HG02884 (cell line): ENCODE results near the gene NTRK1.

Source experiments
- ATAC-seq: cut with Tn5 transposase; IDR thresholded peaks from one replicate; pipeline ENCODE4 v1.9.1; 2021; ENCODE audit warnings: mild to moderate bottlenecking, moderate library complexity; ENCODE audit not compliant: unreplicated experiment

The NTRK1 gene

GRCh38 chr1:156877433-156878170 lies 16.9 kb downstream of the NTRK1 start:
- ATAC-seq = no peak

- ATAC-seq = no peak
Measured at GRCh38 chr1:156879876-156880275, 19.2 kb downstream of the NTRK1 start.

DNA sequence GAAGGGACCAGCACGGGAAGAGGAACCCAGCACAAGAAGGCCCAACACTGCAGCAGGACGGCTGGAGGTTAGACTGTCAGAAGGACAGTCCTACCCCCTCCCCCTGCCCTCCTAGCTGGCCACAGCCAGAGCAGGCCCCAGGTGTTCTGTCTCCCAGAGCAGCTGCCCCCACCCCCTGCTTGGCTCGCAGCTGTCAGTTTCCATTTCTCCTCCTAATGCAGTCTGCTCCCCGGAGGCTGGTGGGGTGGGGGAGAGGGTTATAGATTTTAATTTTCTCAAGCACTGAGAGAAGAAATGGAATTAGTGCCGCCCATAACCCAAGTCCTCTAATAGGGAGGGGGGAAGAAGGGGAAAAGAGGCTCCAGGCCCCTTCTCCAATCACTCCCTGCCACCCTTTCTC lies 19.8 kb downstream of the NTRK1 start:
- ATAC-seq = no peak

DNA sequence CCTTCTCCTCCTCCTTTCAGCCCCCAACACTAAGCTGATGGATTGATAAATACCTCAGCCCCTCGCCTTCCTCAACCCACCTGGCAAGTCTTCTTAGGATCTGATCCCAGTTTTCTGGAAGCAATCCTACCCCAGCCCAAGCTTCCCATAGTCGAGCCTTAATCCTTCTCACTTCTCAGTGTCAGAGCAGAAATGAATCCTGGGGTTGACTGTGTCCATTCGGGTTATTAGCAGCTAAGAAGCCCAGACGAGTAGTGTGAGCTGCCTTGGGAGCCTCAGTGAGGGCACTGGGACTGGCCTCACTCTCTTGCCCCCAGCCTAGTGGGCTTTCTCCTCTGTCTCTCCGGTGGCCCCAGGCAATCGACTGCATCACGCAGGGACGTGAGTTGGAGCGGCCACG lies 20.4 kb downstream of the NTRK1 start:
- ATAC-seq = no peak

GRCh38 chr1:156881663-156882062 lies 21.0 kb downstream of the NTRK1 start:
- ATAC-seq = no peak

- ATAC-seq = no peak
Measured at GRCh38 chr1:156882543-156882942, 21.9 kb downstream of the NTRK1 start.

- no peak for ATAC-seq
Measured at GRCh38 chr1:156883919-156884318, 23.3 kb downstream of the NTRK1 start.

GRCh38 chr1:156884560-156885184 lies 24.0 kb downstream of the NTRK1 start:
- ATAC-seq = no peak

- no peak for ATAC-seq
Measured at GRCh38 chr1:156885314-156885713, 24.6 kb downstream of the NTRK1 start.

DNA sequence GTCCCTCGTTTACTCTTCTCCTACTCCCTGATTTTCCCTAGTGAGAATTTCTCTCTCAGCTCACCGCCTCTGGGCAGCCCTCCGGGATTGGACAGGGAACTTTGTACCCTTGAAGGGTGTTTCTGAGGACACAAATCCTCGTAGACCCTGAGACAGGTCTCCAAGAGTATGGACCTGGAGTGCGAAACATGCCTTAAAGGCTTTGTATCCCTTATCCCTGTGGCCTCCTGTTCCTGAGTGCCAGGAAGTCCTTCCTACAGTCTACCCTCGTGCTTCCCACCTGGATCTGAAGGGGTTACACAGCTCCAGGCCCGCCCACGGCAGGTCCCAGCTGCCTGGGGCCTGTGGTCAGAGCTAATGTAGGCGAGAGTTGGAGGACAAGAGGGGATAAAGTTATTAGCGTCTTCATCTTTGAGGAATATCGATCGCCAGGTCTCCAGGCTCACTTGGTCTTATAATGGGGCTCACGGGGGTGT lies 25.3 kb downstream of the NTRK1 start:
- no peak for ATAC-seq

DNA sequence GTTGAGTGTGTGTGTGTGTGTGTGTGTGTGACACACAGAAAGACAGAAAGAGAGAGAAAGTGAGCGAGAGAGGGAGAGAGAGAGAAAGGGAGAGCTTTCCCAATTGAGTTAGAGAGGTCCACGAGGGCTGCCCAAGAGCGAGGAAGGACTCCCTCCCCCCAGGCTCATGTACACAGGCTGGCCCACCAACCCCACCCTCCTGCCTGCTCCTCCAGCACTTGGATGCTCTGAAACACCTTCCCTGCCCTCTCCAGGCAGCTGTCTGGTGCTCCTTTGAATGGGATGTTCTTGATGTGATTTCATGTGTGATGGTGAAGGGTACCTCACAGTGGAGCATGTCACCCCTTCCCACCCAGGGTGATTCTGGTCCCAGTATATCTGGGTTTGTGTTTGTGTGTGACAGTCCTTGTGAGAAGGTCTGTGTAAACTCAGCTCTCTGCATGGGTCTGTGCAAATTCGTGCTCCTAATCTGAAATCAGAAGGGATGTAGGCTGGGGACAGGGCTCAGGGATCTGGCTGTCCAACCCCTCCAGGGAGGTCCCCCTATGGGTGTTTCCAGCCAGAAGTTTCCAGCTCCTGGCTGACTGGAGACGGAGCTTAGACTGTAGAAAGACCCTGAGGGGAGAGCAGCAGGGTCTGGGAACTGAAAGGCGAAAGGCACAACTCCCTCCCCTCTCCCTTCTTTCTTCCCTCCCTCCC lies 26.1 kb downstream of the NTRK1 start:
- ATAC-seq = no peak

DNA sequence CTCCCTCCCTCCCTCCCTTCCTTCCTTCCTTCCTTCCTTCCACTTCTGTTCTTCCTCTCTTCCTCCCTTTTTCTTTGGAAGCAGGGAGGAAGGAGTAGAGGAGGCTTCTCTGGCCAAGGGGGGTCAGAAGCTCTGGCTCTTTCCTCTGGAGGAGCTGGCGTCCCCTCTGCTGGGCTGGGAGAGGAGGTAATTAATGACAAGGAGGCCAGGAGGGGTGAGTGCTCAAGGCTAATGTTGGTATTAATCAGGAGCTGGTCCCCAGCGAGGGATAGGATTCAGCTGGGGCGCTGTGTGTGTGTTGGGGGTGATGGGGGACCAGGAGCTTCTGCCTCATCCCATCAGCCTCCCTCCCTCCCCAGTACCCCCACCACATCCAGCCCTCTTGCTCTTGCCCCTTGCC lies 26.7 kb downstream of the NTRK1 start:
- ATAC-seq = no peak

GRCh38 chr1:156887734-156888133 lies 27.1 kb downstream of the NTRK1 start:
- no peak for ATAC-seq

- no peak for ATAC-seq
Measured at GRCh38 chr1:156889802-156890580, 29.3 kb downstream of the NTRK1 start.

DNA sequence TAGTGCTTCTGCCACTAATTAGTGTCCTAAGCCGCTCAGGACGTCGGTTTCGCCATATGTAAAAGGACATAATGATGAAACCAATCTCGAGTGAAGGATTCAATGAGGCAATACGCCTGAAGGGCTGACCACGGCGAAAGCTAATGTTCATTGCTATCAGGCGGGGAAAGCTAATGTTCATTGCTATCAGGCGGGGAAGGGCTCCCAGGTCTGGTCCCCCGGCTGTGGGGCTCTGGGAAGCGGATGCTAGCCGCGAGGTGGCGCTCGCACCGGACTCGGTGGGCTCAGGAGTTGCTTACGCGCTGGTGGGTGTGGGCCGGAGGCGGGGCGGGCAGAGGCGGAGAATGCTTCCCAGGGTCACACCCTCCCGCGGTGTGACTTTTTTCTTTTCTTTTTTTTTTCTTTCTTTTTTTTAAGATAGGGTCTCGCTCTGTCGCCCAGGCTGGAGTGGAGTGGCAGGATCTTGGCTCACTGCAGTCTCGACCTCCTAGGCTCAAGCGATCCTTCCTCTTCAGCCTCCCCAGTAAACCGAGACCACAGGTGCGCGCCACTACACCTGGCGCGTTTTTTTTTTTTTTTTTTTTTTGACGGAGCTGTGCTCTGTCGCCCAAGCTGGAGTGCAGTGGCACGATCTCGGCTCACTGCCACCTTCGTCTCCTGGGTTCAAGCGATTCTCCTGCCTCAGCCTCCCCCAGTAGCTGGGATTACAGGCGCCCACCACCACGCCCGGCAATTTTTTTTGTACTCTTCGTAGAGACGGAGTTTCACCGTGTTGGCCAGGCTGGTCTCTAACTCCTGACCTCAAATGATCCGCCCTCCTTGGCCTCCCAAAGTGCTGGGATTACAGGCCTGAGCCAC lies 31.8 kb downstream of the NTRK1 start:
- no peak for ATAC-seq

DNA sequence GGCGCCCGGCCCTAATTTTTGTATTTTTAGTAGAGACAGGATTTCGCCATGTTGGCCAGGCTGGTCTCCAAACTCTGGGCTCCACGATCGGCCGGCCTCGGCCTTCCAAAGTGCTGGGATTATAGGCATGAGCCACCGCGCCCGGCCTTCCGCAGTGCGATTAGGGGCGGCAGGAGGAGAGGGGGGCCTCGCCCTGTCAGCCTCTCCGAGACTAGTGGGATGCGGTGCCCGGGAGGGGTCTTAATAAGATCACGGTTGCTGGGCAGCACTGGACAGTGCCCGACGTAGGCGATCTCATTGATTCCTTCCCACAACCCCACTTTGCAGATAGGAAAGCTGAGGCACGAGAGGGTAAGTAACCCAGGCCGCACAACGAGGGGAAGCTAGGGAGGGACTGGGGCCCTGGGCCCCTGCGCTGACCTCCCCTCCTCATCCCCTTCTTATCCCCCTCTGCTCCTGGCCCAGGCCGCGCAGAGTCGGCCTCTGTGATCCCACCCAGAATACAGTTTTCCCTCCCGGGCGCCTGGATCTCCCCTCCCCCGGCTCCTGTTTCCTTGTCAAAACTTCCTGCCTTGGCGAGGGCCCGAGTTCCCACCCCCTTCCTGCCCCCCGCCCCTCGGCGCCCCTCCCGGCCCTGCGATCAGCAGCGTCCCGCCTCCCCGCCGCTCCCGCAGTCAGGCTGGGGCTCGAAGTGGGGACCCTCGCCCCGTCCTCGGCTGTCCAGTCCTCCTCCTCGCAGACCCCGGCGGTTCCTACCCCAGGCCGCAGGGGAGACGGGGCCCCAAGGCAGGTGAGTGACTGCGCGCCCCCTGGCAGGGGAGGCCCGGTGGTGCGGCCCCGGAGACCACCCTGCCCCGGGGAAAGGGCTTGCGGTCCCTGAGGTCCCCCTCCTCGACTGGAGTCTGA lies 32.6 kb downstream of the NTRK1 start, which contains the start of gene PEAR1:
Gene PEAR1, plus strand, starts transcription at position 671 of the 906 bp plus-strand sequence. CDS start 10,209 bp downstream, outside the sequence.
- ATAC-seq = no peak

- ATAC-seq = no peak
Measured at GRCh38 chr1:156894001-156894400, 33.3 kb downstream of the NTRK1 start.

- no peak for ATAC-seq
Measured at GRCh38 chr1:156894711-156895454, 34.2 kb downstream of the NTRK1 start.
